GM18502 (cell line): ENCODE data around the gene SLC4A7.
"Not testable (repeated sequence)": the region's sequence is repeated elsewhere in the genome, so short reads cannot be mapped to it uniquely, and the experiment has no call there.

Source experiments
- ATAC-seq: cut with Tn5 transposase; IDR thresholded peaks from one replicate; pipeline ENCODE4 v1.9.1; 2021; ENCODE audit warnings: mild to moderate bottlenecking; ENCODE audit not compliant: unreplicated experiment, poor library complexity

The SLC4A7 gene

DNA sequence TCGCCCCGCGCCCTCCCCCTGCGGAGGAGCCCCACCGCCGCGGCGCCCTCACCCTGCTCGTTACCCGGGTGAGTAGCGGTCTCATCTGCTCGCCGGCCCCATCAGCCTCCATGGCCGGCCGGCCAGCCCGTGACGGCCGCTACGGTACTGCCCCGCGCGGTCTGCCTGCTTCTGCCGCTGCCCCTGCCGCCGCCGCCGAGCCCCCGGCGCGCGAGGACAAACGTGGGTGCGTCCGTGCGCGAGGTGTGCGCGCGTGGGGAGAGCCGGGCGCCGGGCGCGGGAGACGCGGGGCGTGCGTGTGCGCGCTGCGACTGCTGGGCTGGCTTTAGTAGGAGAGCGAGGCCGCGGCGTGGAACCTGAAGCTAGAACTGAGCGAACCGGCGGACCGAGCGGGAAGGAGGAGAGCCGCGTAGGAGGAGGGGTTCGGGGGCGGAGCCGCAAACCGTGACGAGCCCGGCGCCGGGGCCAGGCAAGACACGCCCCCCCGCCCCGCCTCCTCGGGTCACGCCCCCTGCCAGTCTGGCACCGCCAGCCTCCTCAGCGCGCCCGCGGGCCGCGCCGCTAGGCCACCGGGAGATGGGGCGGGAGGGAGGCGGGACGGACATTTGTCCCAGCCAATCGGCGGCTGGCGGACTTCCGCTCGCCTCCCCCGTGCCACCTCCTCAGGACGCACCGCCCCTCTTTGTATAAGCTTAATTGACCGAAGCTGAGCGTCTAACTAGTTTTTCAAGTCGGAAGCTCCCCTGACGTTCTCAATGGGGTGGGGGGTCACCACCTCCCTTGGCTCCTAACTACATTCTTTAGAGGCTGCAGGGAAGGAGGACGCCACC is at the start of gene SLC4A7:
TSS of gene SLC4A7 (minus strand) at position 370 of the 830 bp plus-strand sequence. CDS start at position 112, 258 bp downstream.
- peak; percentile 92 for ATAC-seq

DNA sequence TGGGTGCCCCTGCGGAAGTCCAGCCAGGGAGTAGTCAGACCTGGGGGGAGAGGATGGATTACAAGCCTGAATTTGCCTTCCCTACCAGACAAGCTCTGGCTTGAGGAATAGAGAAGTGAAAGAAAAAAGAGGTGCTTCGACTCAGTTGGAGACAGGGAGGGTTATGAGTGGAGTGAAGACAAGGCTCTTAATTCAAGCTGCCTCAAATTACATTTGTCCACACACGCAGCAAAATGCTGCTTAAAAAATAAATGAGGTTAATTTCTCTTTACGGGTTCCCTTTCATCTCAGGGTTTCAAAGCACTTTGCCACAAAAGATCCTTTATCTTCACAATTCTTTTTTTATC is 49.0 kb upstream of the SLC4A7 start:
- no peak for ATAC-seq

DNA sequence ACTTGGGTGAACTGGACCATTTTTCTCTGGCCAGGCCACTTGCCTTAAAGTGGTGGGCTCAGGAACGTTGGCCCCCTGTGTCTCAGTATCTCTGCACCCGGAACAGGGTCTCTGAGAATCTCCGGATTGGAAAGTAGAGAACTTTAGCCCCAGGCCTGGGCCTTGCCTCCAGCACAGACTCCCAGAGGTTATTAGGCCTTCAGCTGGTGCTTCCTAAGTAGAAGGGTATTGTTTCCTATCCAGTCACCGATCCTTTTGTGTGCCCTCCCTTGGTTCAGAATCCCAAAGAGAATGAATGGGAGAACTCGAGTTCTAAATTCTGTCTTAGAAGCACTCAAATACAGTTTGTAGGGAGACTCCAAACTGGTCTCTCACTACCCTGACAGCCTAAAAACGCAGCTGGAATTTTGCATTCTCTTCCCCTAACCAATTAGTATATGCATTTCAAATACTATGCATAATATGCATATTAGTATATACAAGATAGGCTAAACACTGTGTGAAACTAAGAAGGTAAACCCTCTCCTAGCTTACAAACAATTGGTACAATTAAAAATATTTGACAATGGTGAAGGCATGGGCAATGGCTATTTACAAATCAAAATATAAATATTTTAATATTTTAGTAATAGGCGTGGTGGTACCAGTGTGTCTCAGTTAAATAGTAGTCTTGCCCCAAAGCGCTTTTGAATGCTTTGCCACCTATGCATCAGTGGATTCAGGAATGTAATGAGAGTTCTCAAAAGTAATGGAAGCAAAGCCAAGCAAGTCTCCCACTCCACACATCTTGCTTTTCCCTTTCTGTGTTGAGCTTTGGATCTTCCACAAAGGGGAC is 48.5 kb upstream of the SLC4A7 start:
- no peak for ATAC-seq

DNA sequence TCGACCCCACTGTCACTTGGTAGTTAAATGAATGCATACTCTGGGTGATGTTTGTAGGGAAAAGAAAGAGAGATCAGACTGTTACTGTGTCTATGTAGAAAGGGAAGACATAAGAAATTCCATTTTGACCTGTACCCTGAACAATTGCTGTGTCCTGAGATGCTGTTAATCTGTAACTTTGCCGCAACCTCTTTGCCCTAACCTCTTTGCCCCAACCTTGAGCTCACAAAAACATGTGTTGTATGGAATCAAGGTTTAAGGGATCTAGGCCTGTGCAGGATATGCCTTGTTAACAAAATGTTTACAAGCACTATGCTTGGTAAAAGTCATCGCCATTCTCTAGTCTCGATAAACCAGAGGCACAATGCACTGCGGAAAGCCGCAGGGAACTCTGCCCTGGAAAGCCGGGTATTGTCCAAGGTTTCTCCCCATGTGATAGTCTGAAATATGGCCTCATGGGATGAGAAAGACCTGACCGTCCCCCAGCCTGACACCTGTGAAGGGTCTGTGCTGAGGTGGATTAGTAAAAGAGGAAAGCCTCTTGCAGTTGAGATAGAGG is 47.1 kb upstream of the SLC4A7 start:
- ATAC-seq, result not testable (repeated sequence)

DNA sequence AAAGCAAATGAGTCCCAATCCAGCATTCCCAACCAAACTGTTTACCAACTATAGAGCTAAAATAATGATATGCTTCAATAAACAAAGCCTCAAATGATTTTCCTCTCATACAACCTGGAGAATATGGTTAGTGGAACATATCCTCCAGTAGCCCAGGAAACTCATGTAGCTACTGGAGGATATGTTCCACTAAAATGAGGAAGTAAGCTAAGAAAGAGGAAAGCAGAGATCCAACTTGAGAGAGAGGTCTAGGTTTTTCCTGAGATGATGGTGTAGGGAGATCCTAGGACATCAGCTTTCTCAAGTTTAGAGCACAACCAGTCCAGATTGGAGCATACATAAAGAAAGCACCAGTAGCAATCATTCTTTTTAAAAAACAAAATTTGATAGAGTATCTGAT is 44.6 kb upstream of the SLC4A7 start:
- no peak for ATAC-seq

DNA sequence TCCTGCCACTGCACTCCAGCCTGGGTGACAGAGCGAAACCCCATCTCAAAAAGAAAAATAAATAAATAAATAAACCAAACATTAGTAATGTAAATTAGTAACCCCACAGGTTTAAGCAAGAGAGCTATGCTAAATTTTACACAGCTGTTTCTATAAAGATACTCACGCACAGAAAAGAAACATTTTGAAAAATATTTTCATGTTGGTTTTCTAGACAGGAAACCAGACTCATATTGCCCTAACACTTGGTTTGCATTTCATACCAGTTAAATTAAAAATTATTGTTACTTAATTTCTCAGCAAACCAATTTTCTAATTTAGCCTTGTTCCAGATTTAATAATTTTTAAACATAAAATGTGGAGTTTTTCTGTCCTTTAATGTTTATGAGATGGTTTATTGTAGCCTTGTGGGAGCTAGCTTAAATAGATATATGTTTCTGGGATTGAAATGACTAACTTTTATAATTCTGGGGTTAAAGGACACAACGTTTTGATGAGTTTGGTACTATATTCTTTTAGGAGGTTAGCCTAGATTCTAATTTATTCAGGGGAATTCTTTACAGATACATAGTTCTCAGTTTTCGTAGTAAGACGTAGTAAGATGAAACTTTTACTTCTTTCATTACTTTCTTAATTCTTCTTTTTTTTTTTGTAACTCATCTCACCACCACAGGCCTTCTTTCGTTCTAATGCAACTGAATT is 42.6 kb upstream of the SLC4A7 start:
- no peak for ATAC-seq

DNA sequence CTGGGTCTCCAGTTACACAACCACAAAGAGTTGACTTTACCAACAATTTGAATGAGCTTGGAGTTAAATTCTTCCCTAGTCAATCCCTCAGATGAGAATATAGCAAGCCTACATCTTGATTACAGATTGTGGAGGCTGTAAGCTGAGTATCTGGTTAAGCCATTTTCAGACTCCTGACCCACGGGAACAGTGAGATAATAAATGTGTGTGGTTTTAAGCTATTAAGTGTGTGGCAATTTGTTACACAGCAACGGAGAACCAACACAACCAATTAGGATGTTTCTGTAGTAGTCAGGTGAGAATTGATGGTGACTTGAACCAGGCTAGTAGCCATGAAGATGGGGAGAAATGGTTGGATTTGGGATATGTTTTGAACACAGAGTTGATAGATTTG is 37.7 kb upstream of the SLC4A7 start:
- no peak for ATAC-seq

DNA sequence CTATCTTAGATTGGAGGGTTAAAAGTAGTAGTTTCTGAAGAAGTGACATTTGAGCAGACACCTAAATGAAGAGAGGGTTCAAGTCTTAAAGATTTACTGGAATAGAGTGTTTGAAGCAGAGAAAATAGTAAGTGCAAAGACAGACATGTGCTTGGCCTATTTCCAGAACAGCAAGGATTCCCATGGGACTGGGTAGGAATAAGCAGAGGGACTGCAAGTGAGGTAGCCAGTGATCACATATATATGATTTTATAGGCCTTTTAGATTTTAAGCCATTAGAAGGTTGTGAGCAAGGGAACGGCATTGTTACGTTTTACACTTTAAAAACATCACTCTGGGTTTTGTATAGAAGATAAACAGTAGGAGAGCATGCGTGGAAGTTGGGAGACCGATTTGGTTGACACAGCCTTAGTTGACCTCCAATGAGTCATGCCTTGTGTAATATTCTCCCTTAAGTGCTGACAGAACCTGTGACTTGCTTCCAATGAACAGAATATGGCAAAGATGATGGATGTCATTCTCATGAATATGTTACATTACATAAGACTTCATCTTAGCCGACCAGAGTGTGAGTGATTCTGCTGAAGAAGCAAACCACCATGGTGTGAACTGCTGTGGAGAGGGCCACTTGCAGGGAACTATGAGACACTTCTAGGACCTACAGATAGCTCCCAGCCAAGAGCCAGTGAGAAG is 37.1 kb upstream of the SLC4A7 start:
- ATAC-seq, result no peak

DNA sequence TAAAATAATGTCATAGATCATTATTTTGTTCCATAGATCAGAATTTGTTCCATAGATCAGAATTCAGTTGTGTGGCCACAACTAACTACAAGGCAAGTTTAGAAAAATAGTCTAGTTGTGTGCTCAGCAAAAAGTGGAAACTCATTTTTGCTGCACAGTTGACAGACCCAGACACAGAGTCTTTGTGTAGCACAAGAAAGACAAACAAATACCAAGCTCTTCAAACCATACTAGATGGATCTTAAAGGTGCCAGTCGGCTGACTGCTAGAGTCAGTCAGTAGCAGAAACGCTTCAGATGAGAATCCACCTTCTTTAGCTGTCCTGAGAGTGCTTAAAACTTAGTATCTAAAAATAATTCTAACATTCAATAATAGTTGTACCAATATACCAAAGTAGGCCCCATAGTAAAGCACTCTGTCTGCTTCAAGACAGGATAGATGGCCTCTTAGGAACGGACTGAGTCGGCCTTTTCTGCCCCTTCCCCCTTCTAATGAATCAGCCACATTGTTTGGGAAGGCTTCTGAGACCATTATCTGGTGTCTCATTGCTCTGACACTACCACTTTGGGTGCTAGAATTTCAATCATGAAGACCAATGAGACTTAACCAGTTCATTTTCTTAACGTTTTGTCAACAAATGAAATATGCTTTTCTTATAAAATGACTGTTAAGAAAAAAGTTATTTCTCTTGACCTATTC is 27.7 kb upstream of the SLC4A7 start:
- no peak for ATAC-seq

DNA sequence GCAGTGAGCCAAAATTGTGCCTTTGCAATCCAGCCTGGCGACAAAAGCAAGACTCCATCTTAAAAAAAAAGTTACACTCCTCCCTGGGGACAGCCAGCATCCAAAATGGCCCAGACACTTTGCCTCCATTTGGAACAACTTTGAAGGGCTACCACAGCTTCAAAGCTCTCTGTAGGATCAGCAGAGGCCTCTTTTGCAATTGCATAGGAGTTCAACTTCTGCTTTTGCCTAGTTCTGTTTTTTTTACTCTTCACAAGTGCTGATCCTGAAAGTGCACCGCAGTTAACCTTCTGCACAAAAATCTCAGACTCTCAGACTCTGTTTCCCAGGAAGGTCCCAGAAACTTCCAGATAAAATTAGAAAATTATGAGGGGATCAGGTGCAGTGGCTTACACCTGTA is 25.2 kb upstream of the SLC4A7 start:
- ATAC-seq, result no peak

DNA sequence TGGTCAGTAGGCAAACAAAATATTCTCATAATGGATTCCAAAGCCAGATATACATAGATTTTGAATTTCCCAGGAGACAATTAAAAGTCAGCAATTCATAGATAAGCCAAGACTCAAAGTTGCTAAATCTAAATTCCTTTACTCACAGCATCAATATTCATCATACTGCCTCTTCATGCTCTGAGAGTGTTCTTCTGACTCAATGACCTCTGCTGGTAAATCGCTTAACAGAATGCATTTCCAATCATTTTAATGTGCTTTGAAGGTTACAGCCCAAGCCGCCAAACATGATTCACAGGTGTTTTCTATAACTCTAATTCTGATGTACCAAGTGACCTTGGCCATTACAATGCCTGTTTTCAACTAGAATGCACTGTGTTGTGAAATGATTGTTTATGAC is 24.2 kb upstream of the SLC4A7 start:
- no peak for ATAC-seq

DNA sequence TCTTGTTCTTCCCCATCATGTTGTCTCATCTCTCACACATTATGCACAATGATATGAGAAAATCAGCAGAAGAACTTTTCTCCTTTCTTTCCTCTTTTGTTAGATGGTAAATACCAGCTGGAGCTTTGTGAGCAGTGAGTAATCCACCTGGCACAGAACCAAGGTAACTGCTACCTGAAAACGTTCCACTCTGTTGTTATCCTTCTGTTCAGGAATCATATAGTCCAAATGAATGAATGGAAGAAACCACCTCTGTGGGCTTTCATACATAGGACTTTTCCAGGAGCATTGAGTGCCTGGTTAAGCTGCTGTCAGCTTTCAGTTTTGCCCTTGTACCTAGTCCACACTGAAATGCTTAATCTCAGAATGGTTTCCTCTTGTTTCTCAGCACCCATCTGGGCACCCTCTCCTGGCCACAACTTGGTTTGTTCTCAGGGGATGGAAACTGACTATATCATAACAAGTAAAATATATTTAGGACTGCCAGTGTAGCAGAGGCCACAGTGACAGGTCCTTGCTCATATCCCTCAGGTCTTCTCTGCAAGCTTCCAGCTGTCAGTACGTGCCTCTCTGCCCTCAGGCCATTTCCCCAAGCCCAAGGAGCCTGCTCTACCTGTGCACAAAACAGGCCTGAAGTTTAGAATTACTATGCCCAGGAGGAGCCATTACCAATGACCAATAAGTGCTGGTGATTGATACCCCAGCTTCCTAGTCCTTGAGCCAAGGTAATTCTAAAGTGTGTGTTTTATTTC is 23.5 kb upstream of the SLC4A7 start:
- no peak for ATAC-seq

DNA sequence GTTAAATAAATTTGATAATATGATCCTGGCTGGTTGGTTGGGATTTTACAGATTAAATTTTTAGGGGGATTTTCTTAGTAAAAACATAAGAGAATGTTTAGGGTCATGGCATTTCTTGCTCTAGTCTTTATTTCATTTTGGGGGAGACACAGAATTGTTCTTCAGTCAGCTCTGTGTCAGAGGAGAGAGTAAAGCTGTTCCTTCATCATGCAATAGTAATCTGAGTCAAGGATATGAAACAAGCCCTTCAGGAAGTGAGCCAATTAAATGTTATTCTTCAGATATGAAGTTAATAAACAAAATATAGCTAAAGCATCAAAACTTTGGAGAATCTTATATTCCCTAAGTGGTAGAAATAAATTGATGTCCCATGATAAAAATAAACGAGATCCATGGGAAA is 22.9 kb upstream of the SLC4A7 start:
- no peak for ATAC-seq

DNA sequence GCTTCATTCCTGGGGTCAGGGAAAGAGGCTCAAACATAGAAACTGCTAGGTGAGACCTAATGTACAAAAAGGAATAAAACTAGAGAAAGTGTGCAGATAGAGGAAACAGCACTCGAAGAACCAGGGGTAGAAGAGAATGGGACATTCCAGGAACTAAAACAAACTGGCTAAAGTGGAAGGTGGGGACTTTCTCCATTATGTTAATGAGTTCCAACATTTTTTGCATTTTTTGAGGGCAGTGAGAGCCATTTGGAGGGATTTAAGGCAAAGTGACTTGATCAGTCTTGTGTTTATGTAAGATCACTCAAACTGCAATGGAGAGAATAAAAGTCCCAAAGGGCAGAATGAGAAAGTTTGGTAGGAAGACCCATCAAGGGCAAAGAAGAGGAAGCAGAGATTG is 20.6 kb upstream of the SLC4A7 start:
- no peak for ATAC-seq

DNA sequence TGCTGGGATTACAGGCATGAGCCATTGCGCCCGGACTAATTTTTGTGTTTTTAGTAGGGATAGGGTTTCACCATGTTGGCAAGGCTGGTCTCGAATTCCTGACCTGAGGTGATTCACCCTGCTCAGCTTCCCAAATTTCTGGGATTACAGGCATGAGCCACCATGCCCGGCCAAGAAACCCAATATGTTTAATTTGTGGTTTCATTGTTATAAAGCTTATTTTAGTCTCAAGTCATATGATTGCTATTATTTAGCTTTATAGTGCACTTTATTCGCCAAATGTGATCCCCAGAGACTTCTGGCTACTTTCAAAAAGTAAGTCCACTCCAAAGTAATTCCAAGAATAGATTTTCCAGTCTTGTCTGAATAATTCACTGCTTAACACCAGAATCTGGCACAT is 19.3 kb upstream of the SLC4A7 start:
- no peak for ATAC-seq

DNA sequence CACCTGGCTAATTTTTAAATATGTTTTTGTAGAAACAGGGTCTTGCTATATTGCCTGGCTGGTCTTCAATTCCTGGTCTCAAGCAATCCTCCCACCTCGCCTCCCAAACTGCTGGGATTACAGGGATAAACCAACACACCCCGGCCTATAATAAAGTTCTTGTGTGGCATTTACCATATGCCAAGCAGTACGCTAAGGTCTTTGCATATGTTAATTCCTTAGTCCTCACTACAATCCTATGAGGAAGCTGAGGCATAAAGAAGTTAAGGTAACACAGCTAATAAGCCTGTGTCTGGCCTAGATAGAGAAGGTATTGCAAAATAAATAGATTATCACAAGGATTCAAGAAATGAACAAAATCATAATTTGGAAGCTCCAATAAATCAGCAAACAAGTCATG is 17.6 kb upstream of the SLC4A7 start:
- ATAC-seq, result no peak

DNA sequence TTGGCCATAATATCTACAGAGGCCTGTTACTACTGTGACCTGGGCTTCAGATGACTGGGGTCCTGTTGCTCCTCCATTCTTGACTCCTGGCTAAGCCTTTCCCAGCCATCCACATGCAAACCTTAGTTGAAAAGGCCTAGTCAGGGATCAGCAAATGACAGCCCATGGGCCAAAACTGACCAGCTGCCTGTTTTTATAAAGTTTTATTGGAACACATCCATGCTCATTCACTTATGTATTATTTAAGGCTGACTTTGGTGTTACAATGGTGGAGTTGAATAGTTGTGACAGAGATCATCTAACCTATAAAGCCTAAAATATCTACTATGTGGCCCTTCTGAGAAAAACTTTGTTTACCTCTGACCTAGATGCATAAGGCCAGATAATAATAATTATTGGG is 16.8 kb upstream of the SLC4A7 start:
- no peak for ATAC-seq

DNA sequence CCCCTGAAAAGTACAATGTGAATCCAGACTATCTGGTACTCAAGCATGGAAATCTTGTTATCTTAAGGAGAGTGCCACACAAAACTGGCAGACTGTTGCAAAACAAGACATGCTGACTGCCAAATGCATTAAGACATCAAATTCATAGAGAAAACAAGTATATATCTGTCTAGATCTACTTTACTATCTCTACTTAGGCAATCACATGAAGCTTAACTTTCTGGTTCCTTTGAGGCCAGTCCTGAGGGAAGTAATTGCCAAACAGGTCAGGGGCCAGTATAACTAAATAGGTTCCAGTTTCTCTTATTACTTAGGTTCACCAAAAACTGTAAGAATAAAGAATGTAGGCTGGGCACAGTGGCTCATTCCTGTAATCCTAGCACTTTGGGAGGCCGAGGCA is 15.9 kb upstream of the SLC4A7 start:
- no peak for ATAC-seq

DNA sequence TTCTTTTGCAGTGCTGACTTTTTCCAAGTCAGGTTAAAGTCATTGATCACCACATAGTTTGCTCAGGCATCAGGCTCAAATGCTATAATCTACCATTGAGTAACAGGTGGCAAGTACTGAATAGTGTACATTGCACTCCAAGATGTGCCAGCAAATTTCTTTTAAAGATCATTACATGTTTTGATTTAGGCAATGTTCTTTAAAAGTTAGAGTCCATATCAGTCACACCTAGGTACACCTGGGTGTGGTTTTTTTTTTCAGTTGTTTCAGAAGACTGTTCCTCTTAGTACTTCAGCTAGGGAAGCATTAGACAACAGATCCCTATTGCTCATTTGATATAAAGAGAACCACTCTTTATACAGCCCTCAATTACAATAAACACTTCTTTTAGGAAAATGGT is 10.6 kb upstream of the SLC4A7 start:
- no peak for ATAC-seq
